ENCODE measurements around the gene RASAL3.
"Not testable (repeated sequence)": the region's sequence is repeated elsewhere in the genome, so short reads cannot be mapped to it uniquely, and the experiment has no call there.

Gene RASAL3

GRCh38 chr19:15464394-15465385 lies at the start of gene RASAL3:
TSS of gene RASAL3 (minus strand) at chr19:15464544. CDS start at chr19:15464358, 186 bp downstream.
- DNase-seq (ENCODE audit: low read depth in 3 of 3), result peak; percentile 33 to 56 (median 39)

GRCh38 chr19:15511671-15512424 lies 47.5 kb upstream of the RASAL3 start:
- no peak for DNase-seq (ENCODE audit: low read depth in 3 of 3)

GRCh38 chr19:15508035-15508710 lies 43.8 kb upstream of the RASAL3 start, which contains the start of gene CYP4F22:
TSS of gene CYP4F22 (plus strand) at chr19:15508525. CDS start at chr19:15525337, 16,812 bp downstream.
- DNase-seq (ENCODE audit: low read depth in 3 of 3), result no peak

GRCh38 chr19:15507068-15508034 lies 43.0 kb upstream of the RASAL3 start:
- no peak for DNase-seq (ENCODE audit: low read depth in 3 of 3)

- no peak for DNase-seq (ENCODE audit: low read depth in 3 of 3)
Observed at GRCh38 chr19:15506074-15506571, 41.8 kb upstream of the RASAL3 start.

- DNase-seq (ENCODE audit: low read depth in 3 of 3), result no peak
Observed at GRCh38 chr19:15502264-15502663, 37.9 kb upstream of the RASAL3 start.

GRCh38 chr19:15501596-15501995 lies 37.3 kb upstream of the RASAL3 start:
- no peak for DNase-seq (ENCODE audit: low read depth in 3 of 3)

GRCh38 chr19:15498910-15499309 lies 34.6 kb upstream of the RASAL3 start:
- DNase-seq (ENCODE audit: low read depth in 3 of 3), result no peak

- no peak for DNase-seq (ENCODE audit: low read depth in 3 of 3)
Observed at GRCh38 chr19:15498156-15498858, 34.0 kb upstream of the RASAL3 start.

- no peak for DNase-seq (ENCODE audit: low read depth in 3 of 3)
Observed at GRCh38 chr19:15495151-15495550, 30.8 kb upstream of the RASAL3 start.

GRCh38 chr19:15488489-15489226 lies 24.3 kb upstream of the RASAL3 start:
- no peak for DNase-seq (ENCODE audit: low read depth in 3 of 3)

GRCh38 chr19:15487038-15487437 lies 22.7 kb upstream of the RASAL3 start:
- no peak for DNase-seq (ENCODE audit: low read depth in 3 of 3)

GRCh38 chr19:15485768-15486167 lies 21.4 kb upstream of the RASAL3 start:
- not testable (repeated sequence) for DNase-seq (ENCODE audit: low read depth in 3 of 3)

- not testable (repeated sequence) for DNase-seq (ENCODE audit: low read depth in 3 of 3)
Observed at GRCh38 chr19:15480996-15481395, 16.7 kb upstream of the RASAL3 start.

GRCh38 chr19:15479391-15480345 lies 15.3 kb upstream of the RASAL3 start, which contains the start of gene PGLYRP2:
TSS of gene PGLYRP2 (minus strand) at chr19:15479501. CDS start at chr19:15479371, 130 bp downstream.
- DNase-seq (ENCODE audit: low read depth in 3 of 3), result no peak

GRCh38 chr19:15476325-15476724 lies 12.0 kb upstream of the RASAL3 start:
- no peak for DNase-seq (ENCODE audit: low read depth in 3 of 3)

- no peak for DNase-seq (ENCODE audit: low read depth in 3 of 3)
Observed at GRCh38 chr19:15475611-15476010, 11.3 kb upstream of the RASAL3 start.

- no peak for DNase-seq (ENCODE audit: low read depth in 3 of 3)
Observed at GRCh38 chr19:15475169-15475568, 10.8 kb upstream of the RASAL3 start.

Data from stimulated activated CD4-positive, alpha-beta T cell treated with anti-CD3 and anti-CD28 coated beads, TNF-alpha, amount 100 ng/mL, for 4 hours (primary cell).